MCF 10A (cell line): ENCODE measurements around the gene PON3. TPM values are rescaled to one million over a fixed set of nuclear protein-coding genes. Genes with fewer than 3 reads are reported as not detected.

Source experiments
- BruUV-seq: library from RNA; stranded (reverse); fragments of 400-500 nt; replicated peaks from 2 replicates; lab custom pipeline; 2021; lab: Mats Ljungman, UMichigan
- CTCF ChIA-PET: fragments of 300-600 bp; sonication (Branson Sonifier 250); formaldehyde crosslinking; extraction: SDS; loops from one replicate; lab custom pipeline; 2021; ENCODE audit warnings: antibody characterized with exemption, inconsistent platforms; lab: Yijun Ruan, JAX
- POLR2A ChIA-PET: fragments of 300-600, 350-650 bp; sonication (Branson Sonifier 250); formaldehyde crosslinking; extraction: SDS; loops from one replicate; lab custom pipeline; 2020; ENCODE audit warnings: antibody characterized with exemption, inconsistent platforms; lab: Yijun Ruan, JAX
- DNase-seq: peaks from one replicate; pipeline ENCODE4 v3.0.0-alpha.2; 2018; ENCODE audit not compliant: unreplicated experiment
- H3K27ac Mint-ChIP-seq: one replicate; pipeline ENCODE4 v1.8.0; 2022; ENCODE audit warnings: mild to moderate bottlenecking, low read depth, mixed read lengths; ENCODE audit not compliant: unreplicated experiment
- H3K27me3 Mint-ChIP-seq: one replicate; pipeline ENCODE4 v1.8.0; 2022; ENCODE audit warnings: mixed read lengths; ENCODE audit not compliant: insufficient read depth, unreplicated experiment
- H3K36me3 Mint-ChIP-seq: one replicate; pipeline ENCODE4 v1.8.0; 2022; ENCODE audit warnings: mild to moderate bottlenecking, moderate library complexity, mixed read lengths; ENCODE audit not compliant: insufficient read depth, unreplicated experiment
- H3K4me1 Mint-ChIP-seq: one replicate; pipeline ENCODE4 v1.8.0; 2022; ENCODE audit warnings: mixed read lengths; ENCODE audit not compliant: insufficient read depth, unreplicated experiment
- H3K4me3 Mint-ChIP-seq: one replicate; pipeline ENCODE4 v1.8.0; 2022; ENCODE audit warnings: mild to moderate bottlenecking, moderate library complexity, mixed read lengths; ENCODE audit not compliant: unreplicated experiment
- H3K9me3 Mint-ChIP-seq: one replicate; pipeline ENCODE4 v1.8.0; 2022; ENCODE audit warnings: mixed read lengths; ENCODE audit not compliant: unreplicated experiment
- intact Hi-C: fragments of 100-400 bp; cut with micrococcal nuclease; formaldehyde crosslinking; loops from 2 replicates; pipeline ENCODE4 v1.14.1; 2022
- total RNA-seq: library from RNA; stranded (reverse); gene quantifications from 2 replicates; pipeline ENCODE4 v1.2.3, GENCODE V29; 2022
- TF ChIP-seq, protein P1 (sequence below): fragments of 200-600 bp; IDR thresholded peaks from one replicate; pipeline ENCODE4 v1.8.0; 2022; ENCODE audit warnings: antibody characterized with exemption, mild to moderate bottlenecking; ENCODE audit not compliant: unreplicated experiment

PON3 gene
- total RNA-seq, 1 experiment from 2014 or later = not detected

DNA sequence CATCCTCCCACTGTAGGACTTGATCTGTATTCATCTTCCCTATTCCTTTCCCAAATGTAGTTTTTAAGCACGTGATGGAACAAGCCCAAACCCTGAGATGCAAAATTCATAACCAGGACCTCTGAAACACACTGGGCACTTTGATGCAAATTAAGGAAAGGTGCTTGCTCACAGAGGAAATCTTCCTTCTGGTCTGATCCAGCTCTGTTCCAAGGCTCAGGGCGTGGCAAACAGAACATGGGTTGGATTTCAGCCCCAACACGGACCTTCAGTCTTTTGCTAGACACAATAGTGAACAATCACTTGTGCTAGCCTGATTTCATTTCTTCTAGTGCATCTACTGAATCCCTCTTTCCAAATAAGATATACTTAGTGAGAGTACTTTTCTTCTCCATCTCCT lies 27.9 kb downstream of the PON3 start:
- intact Hi-C loops = no loop called here
- H3K27ac Mint-ChIP-seq = no peak overlapping the region
- ChIA-PET CTCF (interaction anchor here (0.7 kb wide), 2 partner anchors 9 to 1276 kb away, joined by 3 to 4 read pairs; no protein-coding TSS in a partner anchor), POLR2A (no interaction called here)
- H3K9me3 Mint-ChIP-seq = no peaks in the 10 kb centered on the region
- H3K27me3 Mint-ChIP-seq = no peaks in the 10 kb centered on the region
- DNase-seq = peak; percentile 16
- H3K4me3 Mint-ChIP-seq = no peak overlapping the region
- TF ChIP-seq, protein P1, sequence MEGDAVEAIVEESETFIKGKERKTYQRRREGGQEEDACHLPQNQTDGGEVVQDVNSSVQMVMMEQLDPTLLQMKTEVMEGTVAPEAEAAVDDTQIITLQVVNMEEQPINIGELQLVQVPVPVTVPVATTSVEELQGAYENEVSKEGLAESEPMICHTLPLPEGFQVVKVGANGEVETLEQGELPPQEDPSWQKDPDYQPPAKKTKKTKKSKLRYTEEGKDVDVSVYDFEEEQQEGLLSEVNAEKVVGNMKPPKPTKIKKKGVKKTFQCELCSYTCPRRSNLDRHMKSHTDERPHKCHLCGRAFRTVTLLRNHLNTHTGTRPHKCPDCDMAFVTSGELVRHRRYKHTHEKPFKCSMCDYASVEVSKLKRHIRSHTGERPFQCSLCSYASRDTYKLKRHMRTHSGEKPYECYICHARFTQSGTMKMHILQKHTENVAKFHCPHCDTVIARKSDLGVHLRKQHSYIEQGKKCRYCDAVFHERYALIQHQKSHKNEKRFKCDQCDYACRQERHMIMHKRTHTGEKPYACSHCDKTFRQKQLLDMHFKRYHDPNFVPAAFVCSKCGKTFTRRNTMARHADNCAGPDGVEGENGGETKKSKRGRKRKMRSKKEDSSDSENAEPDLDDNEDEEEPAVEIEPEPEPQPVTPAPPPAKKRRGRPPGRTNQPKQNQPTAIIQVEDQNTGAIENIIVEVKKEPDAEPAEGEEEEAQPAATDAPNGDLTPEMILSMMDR = no peak
- peaks cover 12% of the 10 kb centered on the region for H3K4me1 Mint-ChIP-seq
- H3K36me3 Mint-ChIP-seq = no peaks in the 10 kb centered on the region
- no TSS peak for BruUV-seq

DNA sequence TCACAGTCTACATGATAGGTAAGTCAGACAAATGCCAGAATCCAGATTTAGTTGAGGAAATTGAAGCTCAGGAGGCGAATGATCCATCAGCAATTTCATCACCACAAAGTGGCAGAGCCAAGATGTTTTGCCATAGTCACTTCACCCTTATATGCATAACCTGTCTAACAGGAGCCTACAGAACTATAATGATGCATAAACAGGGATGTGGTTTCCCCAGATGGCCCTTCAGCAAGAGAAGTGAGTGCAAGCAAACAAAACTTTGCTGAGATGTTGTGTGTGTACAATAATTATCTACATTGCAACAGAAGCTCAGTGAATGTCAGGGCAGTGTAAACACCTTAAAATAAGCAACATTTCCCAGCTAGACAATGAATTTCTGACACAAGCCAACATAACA lies 28.6 kb downstream of the PON3 start:
- Mint-ChIP-seq H3K27me3 (no peaks in the 10 kb centered on the region), H3K4me3 (no peak overlapping the region), H3K9me3 (no peaks in the 10 kb centered on the region), H3K4me1 (peaks cover 12% of the 10 kb centered on the region), H3K36me3 (no peaks in the 10 kb centered on the region), H3K27ac (no peak overlapping the region)
- BruUV-seq = no TSS peak
- DNase-seq = no peak
- ChIA-PET CTCF (interaction anchor here (0.7 kb wide), 1 partner anchor 10 kb away, joined by 3 read pairs; no protein-coding TSS in a partner anchor), POLR2A (interaction anchor here (0.6 kb wide), 1 partner anchor 67 kb away, joined by 3 read pairs; the partner anchor contains the start of gene PON2)
- TF ChIP-seq, protein P1 = no peak
- intact Hi-C loops = no loop called here

DNA sequence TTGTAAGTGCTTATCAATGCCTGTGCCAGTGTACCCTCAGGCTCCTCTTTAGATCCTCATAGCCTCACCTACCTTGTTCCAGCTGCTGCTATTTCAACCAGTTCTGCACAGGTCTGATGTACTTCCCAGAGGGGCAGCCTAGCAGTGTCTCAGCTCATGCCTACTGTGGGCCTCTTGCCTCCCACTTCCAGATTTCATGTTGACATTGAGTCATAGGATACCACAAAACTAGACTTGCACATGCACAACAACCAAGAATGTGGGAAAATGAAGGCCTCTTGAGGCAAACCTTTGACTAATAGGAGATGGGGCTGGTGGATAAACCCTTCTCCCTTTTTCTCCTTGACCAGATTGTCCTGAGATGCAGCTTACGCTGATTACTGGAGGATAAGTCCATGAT lies 31.0 kb downstream of the PON3 start:
- BruUV-seq = no TSS peak
- CTCF ChIA-PET = no interaction called here
- POLR2A ChIA-PET = no interaction called here
- H3K9me3 Mint-ChIP-seq = no peaks in the 10 kb centered on the region
- no peak overlapping the region for H3K4me3 Mint-ChIP-seq
- peak; percentile 51 for DNase-seq
- H3K4me1 Mint-ChIP-seq = peaks cover 7% of the 10 kb centered on the region
- no peak overlapping the region for H3K27ac Mint-ChIP-seq
- intact Hi-C loops = no loop called here
- TF ChIP-seq, protein P1 = no peak
- no peaks in the 10 kb centered on the region for H3K27me3 Mint-ChIP-seq
- no peaks in the 10 kb centered on the region for H3K36me3 Mint-ChIP-seq

DNA sequence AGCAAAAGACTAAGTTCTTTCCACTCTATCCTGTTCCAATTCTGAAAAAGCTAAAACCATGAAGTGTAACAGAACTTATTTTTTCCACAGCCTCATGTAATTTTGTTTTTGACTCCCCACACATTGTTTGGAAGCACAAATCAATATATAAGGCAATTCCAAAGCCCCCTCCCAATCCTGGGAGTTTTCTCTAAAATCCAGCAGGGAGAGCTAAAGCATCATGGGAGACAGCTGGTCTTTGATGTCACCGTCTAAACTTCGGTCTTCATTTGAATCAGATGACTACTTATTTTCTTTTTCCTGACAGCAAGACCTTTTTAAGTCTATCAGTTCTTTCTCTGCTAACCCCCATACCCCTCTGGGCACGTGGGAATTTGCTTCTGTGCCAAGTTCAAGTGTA lies 38.6 kb downstream of the PON3 start:
- Mint-ChIP-seq H3K4me1 (peaks cover 6% of the 10 kb centered on the region), H3K27ac (no peak overlapping the region), H3K27me3 (no peaks in the 10 kb centered on the region), H3K9me3 (no peaks in the 10 kb centered on the region), H3K4me3 (no peak overlapping the region), H3K36me3 (no peaks in the 10 kb centered on the region)
- TF ChIP-seq, protein P1 = no peak
- ChIA-PET CTCF (interaction anchor here (0.8 to 1.0 kb wide), 2 partner anchors 115 to 120 kb away, joined by 3 read pairs; no protein-coding TSS in a partner anchor), POLR2A (no interaction called here)
- intact Hi-C loops = loop anchor here (5.0 kb wide), 1 partner anchor 120 kb away; no protein-coding TSS in a partner anchor
- no TSS peak for BruUV-seq
- no peak for DNase-seq
